Stimulated activated CD4-positive, alpha-beta T cell treated with anti-CD3 and anti-CD28 coated beads, Interleukin-1b, Interleukin-23, amount 100 ng/mL, for 1 hour (primary cell): ENCODE results near the gene MSMO1.
"Not testable (repeated sequence)": the region's sequence is repeated elsewhere in the genome, so short reads cannot be mapped to it uniquely, and the experiment has no call there.

Experiments
- DNase-seq, 2 donors: peaks; one replicate each; pipeline ENCODE4 v3.0.0-alpha.2; 2020; ENCODE audit warnings: low read depth in 2 of 2

Gene MSMO1

GRCh38 chr4:165324236-165324917, 3.1 kb upstream of the MSMO1 start:
- DNase-seq = no peak

- no peak for DNase-seq
Observed at GRCh38 chr4:165324918-165325304, 2.6 kb upstream of the MSMO1 start.

GRCh38 chr4:165325732-165326512, 1.5 kb upstream of the MSMO1 start:
- no peak for DNase-seq

- no peak for DNase-seq
Observed at GRCh38 chr4:165326831-165327210, 648 bp upstream of the MSMO1 start.

- no peak for DNase-seq
Observed at GRCh38 chr4:165328101-165328425, 594 bp downstream of the MSMO1 start.

- no peak for DNase-seq
Observed at GRCh38 chr4:165328708-165329107, 1.2 kb downstream of the MSMO1 start.

- DNase-seq = no peak
Observed at GRCh38 chr4:165330071-165330470, 2.6 kb downstream of the MSMO1 start.

GRCh38 chr4:165330666-165331065, 3.2 kb downstream of the MSMO1 start:
- no peak for DNase-seq

GRCh38 chr4:165331359-165331758, 3.9 kb downstream of the MSMO1 start:
- DNase-seq = no peak

- DNase-seq = no peak
Observed at GRCh38 chr4:165331823-165332222, 4.4 kb downstream of the MSMO1 start.

- no peak for DNase-seq
Observed at GRCh38 chr4:165332502-165332901, 5.0 kb downstream of the MSMO1 start.

GRCh38 chr4:165335163-165335703, 7.8 kb downstream of the MSMO1 start:
- DNase-seq = no peak

GRCh38 chr4:165336743-165337142, 9.3 kb downstream of the MSMO1 start:
- DNase-seq = no peak

- not testable (repeated sequence) for DNase-seq
Observed at GRCh38 chr4:165342340-165342739, 14.9 kb downstream of the MSMO1 start.

- no peak for DNase-seq
Observed at GRCh38 chr4:165343353-165344191, 16.1 kb downstream of the MSMO1 start.

- no peak for DNase-seq
Observed at GRCh38 chr4:165345666-165346417, 18.4 kb downstream of the MSMO1 start.

- DNase-seq = no peak
Observed at GRCh38 chr4:165347647-165348569, 20.4 kb downstream of the MSMO1 start.

GRCh38 chr4:165351359-165352130, 24.1 kb downstream of the MSMO1 start:
- no peak for DNase-seq

- DNase-seq = no peak
Observed at GRCh38 chr4:165355900-165356300, 28.4 kb downstream of the MSMO1 start.

- DNase-seq = no peak
Observed at GRCh38 chr4:165359506-165359905, 32.0 kb downstream of the MSMO1 start.
